Endothelial cell of umbilical vein (primary cell): ENCODE results near the gene AHI1. TPM values are rescaled to one million over a fixed set of nuclear protein-coding genes. Genes with fewer than 3 reads are reported as not detected.

ENCODE experiments used
- BruUV-seq: library from RNA; stranded (reverse); fragments of 400-500 nt; replicated peaks from 2 replicates; lab custom pipeline; 2021; lab: Mats Ljungman, UMichigan
- CTCF ChIA-PET: fragments of 300-600, 350-600 bp; sonication (Branson Sonifier 250); formaldehyde crosslinking; loops from one replicate; lab custom pipeline; 2021; ENCODE audit warnings: antibody characterized with exemption, inconsistent platforms; lab: Charles Lee
- POLR2A ChIA-PET: fragments of 300-600, 350-600 bp; sonication (Branson Sonifier 250); formaldehyde crosslinking; loops from one replicate; lab custom pipeline; 2021; ENCODE audit warnings: antibody characterized with exemption, inconsistent platforms; lab: Charles Lee
- DNase-seq: peaks from one replicate; pipeline ENCODE4 v3.0.0-alpha.2; 2011; ENCODE audit warnings: low read depth, low spot score
- FAIRE-seq: peaks from 2 replicates; lab custom pipeline; 2011; peaks lifted over from hg19 to GRCh38; lab: Jason Lieb, UNC
- H2AFZ ChIP-seq: 2 replicates; pipeline ENCODE4 v1.6.0; 2012; ENCODE audit warnings: low read depth, low read length, control low read depth, inconsistent platforms
- H3K27ac ChIP-seq: 2 replicates; pipeline ENCODE4 v1.5.1; 2011; ENCODE audit warnings: low read depth, mild to moderate bottlenecking, control low read depth, low read length, moderate library complexity; ENCODE audit not compliant: insufficient read depth
- H3K27me3 ChIP-seq, 2 experiments: 2 replicates each; pipeline versions ENCODE4 v1.6.0 to v1.6.1; 2011; ENCODE audit warnings: low read length in 2 of 2, mixed read lengths in 1 of 2; ENCODE audit not compliant: control insufficient read depth in 2 of 2, insufficient read depth in 2 of 2
- H3K36me3 ChIP-seq, 2 experiments: 2 replicates in 1 of 2; 3 replicates in 1 of 2; pipeline ENCODE4 v1.5.1; 2011; ENCODE audit warnings: low read length in 2 of 2, mild to moderate bottlenecking in 1 of 2, moderate library complexity in 1 of 2; ENCODE audit not compliant: control insufficient read depth in 2 of 2, insufficient read depth in 2 of 2; ENCODE audit errors: extremely low read depth in 1 of 2
- H3K4me1 ChIP-seq: 3 replicates; pipeline ENCODE4 v1.5.1; 2011; ENCODE audit warnings: mild to moderate bottlenecking, low read length; ENCODE audit not compliant: control insufficient read depth, insufficient read depth; ENCODE audit errors: extremely low read depth
- H3K4me2 ChIP-seq: 2 replicates; pipeline ENCODE4 v1.6.1; 2011; ENCODE audit warnings: low read length, control low read depth, mixed read lengths; ENCODE audit not compliant: insufficient read depth
- H3K4me3 ChIP-seq, 3 experiments: fragments of 200-600 bp in 1 of 3; sonication (generic), shearing (Covaris generic) in 1 of 3; replicated peaks in 1 of 3; 2 replicates each; pipeline ENCODE4 v1.5.1; 2011 to 2016; ENCODE audit warnings: control low read depth in 3 of 3, low read length in 3 of 3, mild to moderate bottlenecking in 2 of 3, inconsistent platforms in 1 of 3, low read depth in 1 of 3, moderate library complexity in 1 of 3; ENCODE audit not compliant: insufficient read depth in 1 of 3
- H3K79me2 ChIP-seq: 2 replicates; pipeline ENCODE4 v1.6.0; 2012; ENCODE audit warnings: low read length, inconsistent platforms; ENCODE audit not compliant: control insufficient read depth, insufficient read depth
- H3K9ac ChIP-seq: replicated peaks from 2 replicates; pipeline ENCODE3; 2011; ENCODE audit warnings: low read length, control low read depth; ENCODE audit not compliant: insufficient read depth; ENCODE audit errors: extremely low read depth
- H3K9me1 ChIP-seq: replicated peaks from 3 replicates; pipeline ENCODE4 v1.6.0; 2011; ENCODE audit warnings: mild to moderate bottlenecking, low read length; ENCODE audit not compliant: control insufficient read depth, insufficient read depth; ENCODE audit errors: extremely low read depth
- H3K9me3 ChIP-seq: replicated peaks from 2 replicates; pipeline ENCODE4 v1.5.1; 2012; ENCODE audit warnings: low read length, inconsistent platforms; ENCODE audit not compliant: control insufficient read depth, insufficient read depth
- H4K20me1 ChIP-seq: replicated peaks from 2 replicates; pipeline ENCODE3; 2011; ENCODE audit warnings: mild to moderate bottlenecking, low read length; ENCODE audit not compliant: control insufficient read depth, insufficient read depth; ENCODE audit errors: extremely low read depth
- CTCF ChIP-seq, 2 donors: IDR thresholded peaks; 1 replicate in 1 of 2; 2 replicates in 1 of 2; pipeline ENCODE4 v1.5.1; 2011; ENCODE audit warnings: low read length in 2 of 2, mild to moderate bottlenecking in 2 of 2, moderate library complexity in 2 of 2, control low read depth in 1 of 2, inconsistent platforms in 1 of 2, low read depth in 1 of 2; ENCODE audit not compliant: insufficient read depth in 1 of 2; ENCODE audit errors: extremely low read depth in 1 of 2
- EZH2 ChIP-seq: IDR thresholded peaks from 2 replicates; pipeline ENCODE4 v1.6.1; 2012; ENCODE audit warnings: borderline replicate concordance, low read depth, mild to moderate bottlenecking, moderate library complexity, low read length, inconsistent platforms; ENCODE audit not compliant: severe bottlenecking
- FOS ChIP-seq: IDR thresholded peaks from 2 replicates; pipeline ENCODE4 v1.6.1; 2011; ENCODE audit warnings: mild to moderate bottlenecking, low read length, moderate library complexity, borderline replicate concordance; ENCODE audit not compliant: insufficient read depth
- GATA2 ChIP-seq: IDR thresholded peaks from 2 replicates; pipeline ENCODE4 v1.7.0; 2011; ENCODE audit warnings: low read depth, mild to moderate bottlenecking, moderate library complexity, mixed read lengths, low read length; ENCODE audit not compliant: insufficient read length, insufficient read depth
- JUN ChIP-seq: IDR thresholded peaks from 2 replicates; pipeline ENCODE4 v1.6.1; 2011; ENCODE audit warnings: borderline replicate concordance, low read depth; ENCODE audit not compliant: insufficient read length, insufficient read depth
- MAX ChIP-seq: IDR thresholded peaks from 2 replicates; pipeline ENCODE4 v1.6.1; 2011; ENCODE audit not compliant: insufficient read depth, insufficient read length
- MYC ChIP-seq: IDR thresholded peaks from one replicate; pipeline ENCODE4 v1.6.1; 2011; ENCODE audit warnings: mild to moderate bottlenecking, low read depth, low read length
- POLR2A ChIP-seq: IDR thresholded peaks from 2 replicates; pipeline ENCODE4 v1.6.1; 2012; ENCODE audit warnings: low read depth, mild to moderate bottlenecking, control low read depth, low read length
- POLR2AphosphoS5 ChIP-seq: IDR thresholded peaks from 2 replicates; pipeline ENCODE4 v1.6.1; 2012; ENCODE audit warnings: low read depth, mild to moderate bottlenecking, control low read depth, low read length, moderate library complexity; ENCODE audit not compliant: insufficient read depth
- dilution Hi-C: fragments of 300-500 bp; cut with MboI; formaldehyde crosslinking; loops from one replicate; pipeline ENCODE4 v1.15.0; 2019; ENCODE audit warnings: low sequenced_read_pairs; ENCODE audit not compliant: extremely low pct_ligation_motif_present
- intact Hi-C: fragments of 100-400 bp; cut with micrococcal nuclease; formaldehyde crosslinking; loops from one replicate; pipeline ENCODE4 v1.10.0; 2022
- polyA plus RNA-seq, 4 experiments: library from polyadenylated mRNA; depleted of rRNA in 3 of 4; stranded (reverse) in 3 of 4; unstranded in 1 of 4; fragments of >200 nt; gene quantifications; 2 replicates each; pipeline versions ENCODE4 v1.2.1 to v1.2.3, GENCODE V29; 2011 to 2012; ENCODE audit warnings: missing spikeins in 1 of 4
- total RNA-seq: library from RNA; stranded (reverse); gene quantifications from 2 replicates; pipeline ENCODE4 v1.2.3, GENCODE V29; 2021

The AHI1 gene
- total and polyA plus RNA-seq, 2 donors (not counting 3 experiments of a cell fraction or from before 2014, with no cell fraction given): 5.1 to 20.7 TPM

GRCh38 chr6:135274561-135275293 lies 222.8 kb downstream of the AHI1 start:
- POLR2A ChIA-PET: no interaction called here
- H3K27me3 ChIP-seq: peaks cover 6 to 7% of the 10 kb centered on the region in 2 experiments
- BruUV-seq: no TSS peak
- FAIRE-seq (no peak), DNase-seq (no peak)
- dilution Hi-C loops (no loop called here), intact Hi-C loops (no loop called here)
- H3K79me2 ChIP-seq: no peaks in the 10 kb centered on the region
- no peak overlapping the region for H2AFZ ChIP-seq
- H3K4me3 ChIP-seq: no peak overlapping the region
- no peaks in the 10 kb centered on the region for H4K20me1 ChIP-seq
- H3K9me3 ChIP-seq: no peaks in the 10 kb centered on the region
- no peak for TF ChIP-seq MYC
- TF ChIP-seq FOS: no peak
- no peak for TF ChIP-seq EZH2
- no peak for TF ChIP-seq JUN
- TF ChIP-seq MAX: no peak
- TF ChIP-seq POLR2A: no peak
- TF ChIP-seq CTCF (IDR thresholded peaks at IDR 0.05; ENCODE audit: extremely low read depth in 1 of 2, insufficient read depth in 1 of 2, low read depth in 1 of 2, low read length in 2 of 2): no peak
- no peak for TF ChIP-seq POLR2AphosphoS5
- no peak for TF ChIP-seq GATA2
- no peaks in the 10 kb centered on the region for H3K36me3 ChIP-seq
- H3K27ac ChIP-seq: no peak overlapping the region
- no peaks in the 10 kb centered on the region for H3K4me1 ChIP-seq
- no peaks in the 10 kb centered on the region for H3K9me1 ChIP-seq
- no peak overlapping the region for H3K4me2 ChIP-seq
- CTCF ChIA-PET: no interaction called here
- H3K9ac ChIP-seq: no peak overlapping the region
